GM21717 (cell line): ENCODE measurements around the gene B3GALNT2.
"Not testable (repeated sequence)": the region's sequence is repeated elsewhere in the genome, so short reads cannot be mapped to it uniquely, and the experiment has no call there.

Experiments used
- ATAC-seq: cut with Tn5 transposase; IDR thresholded peaks from one replicate; pipeline ENCODE4 v1.9.1; 2021; ENCODE audit warnings: mild to moderate bottlenecking, moderate library complexity; ENCODE audit not compliant: unreplicated experiment

B3GALNT2 gene

DNA sequence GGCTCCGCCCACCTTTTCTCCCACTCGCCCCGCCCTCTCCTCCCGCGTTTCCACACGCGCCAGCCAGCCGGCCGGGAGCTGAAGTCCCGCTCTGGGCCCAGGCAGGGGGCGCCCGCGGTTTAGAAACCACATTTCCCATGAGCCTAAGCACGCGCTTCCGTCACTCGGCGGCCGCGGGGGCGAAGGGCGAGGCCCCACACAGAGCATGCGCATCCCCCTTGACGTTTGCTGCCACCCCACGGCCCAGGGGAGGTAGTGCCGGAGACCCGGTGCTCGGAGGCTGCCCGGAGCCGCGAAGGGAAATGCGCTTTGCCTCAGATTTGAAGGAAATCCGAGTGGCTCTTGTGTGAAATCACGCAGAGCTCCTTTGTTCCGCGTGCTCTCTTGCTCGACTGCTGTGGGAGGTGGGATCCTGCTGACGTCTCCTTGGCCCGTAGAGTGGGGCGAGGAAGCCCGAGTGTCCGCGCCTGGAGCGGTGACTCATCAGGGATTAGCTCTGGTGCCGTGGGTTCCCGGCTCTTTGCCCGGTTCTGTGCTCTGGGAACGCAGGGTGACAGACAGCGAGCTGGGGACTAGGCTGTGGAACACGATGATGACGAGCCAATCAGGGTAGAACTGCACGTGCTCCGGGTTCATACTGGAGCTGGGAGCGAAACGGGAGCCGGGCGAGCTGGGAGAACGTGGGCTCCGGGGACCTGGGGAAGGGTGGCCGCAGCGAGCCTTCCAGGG, 406 bp upstream of the B3GALNT2 start:
- peak; percentile 77 for ATAC-seq

DNA sequence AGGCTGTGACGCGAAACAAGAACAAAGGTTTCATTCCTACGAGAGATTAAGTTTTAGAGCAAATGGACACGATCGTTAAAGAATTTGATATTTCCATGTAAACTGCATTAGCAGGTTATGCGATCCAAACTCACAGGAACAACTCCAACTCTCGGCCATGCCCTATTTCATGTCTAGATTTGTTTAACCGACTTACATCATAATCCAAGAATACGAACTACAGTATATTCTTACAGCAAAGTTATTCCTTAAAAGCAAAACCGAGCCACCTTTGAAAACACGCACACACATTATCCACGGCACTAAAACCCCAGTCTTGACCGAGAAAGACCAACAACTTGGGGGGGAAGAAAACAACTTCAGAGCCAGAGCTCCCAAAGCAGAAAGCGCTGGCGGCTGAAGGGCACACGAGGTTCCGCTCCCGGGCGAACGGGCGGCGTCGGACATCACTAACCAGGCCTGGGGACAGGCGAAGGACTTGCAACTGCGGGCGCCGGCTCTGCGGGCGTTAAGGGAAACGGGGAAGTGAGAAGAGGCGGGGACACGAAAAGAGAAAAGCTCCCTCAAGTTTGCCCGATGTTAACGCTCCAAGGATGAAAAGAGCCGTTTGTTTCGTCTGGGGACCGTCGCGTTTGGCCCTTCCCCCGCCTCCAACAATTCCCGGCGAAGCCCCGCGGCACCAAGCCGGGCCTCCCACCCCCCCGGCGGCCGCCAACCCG, 690 bp downstream of the B3GALNT2 start:
- ATAC-seq: peak; percentile 16

DNA sequence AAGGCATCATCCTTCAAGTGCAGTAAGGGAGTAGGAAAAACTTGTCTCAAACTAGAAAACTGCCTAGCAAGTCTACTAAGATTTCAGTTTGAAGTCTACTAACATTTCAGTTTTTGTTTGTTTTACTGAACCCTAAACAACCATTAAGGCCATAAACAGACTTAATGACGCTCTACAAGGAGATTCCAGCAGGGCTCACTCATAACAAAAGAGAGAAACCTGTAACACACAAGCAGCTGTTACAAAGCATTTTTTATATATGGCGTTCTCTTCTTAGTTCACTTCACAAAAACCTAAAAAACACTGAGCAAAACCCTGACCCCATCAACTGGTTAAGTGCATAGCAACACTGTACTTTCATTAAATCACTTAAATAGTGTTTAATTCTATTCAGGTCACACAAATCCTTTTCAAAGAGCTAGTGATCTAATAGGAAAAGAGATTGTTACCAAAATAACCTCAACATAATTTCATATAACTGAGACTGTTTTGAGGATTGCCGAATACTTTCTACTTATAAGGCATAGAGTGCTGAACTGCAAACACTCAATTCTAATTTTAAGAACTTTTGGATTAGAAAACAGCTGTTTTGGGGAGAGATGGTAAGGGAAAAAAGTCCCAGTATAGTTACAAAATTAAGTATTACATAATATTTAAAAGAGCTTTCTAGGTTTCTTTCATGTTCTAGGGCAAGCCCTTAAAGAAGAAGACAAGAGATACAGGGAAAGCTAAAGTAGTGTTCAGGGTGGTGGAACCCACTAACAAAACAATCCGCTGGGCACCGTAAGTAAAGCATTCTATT, 1.4 kb downstream of the B3GALNT2 start:
- ATAC-seq: no peak

DNA sequence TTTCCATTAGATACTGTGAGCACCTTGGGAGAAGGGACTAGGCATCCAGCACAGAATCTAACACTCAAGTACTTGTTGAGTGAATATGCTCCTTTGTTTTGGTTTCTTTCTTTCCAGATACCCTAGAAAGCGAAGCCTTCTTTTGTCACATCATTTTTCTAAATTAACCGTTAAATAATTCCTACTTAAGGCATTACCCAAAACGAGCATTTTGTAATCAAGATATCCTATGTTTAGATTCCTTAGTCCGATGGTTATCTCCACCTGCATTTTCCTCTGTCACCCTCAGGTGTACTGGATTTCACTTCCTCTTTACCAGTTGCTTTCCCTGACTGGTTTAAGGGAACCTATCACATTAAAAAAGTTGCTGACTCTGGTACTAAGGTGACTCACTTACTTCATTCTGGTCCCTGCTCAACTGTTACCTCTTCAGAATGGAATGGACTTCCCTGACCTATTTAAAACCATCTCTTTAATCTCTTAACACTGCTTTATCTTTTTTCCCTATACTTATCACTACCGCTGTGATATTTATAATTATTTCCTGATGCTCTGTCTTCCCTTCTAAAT, 3.2 kb downstream of the B3GALNT2 start:
- ATAC-seq: no peak

DNA sequence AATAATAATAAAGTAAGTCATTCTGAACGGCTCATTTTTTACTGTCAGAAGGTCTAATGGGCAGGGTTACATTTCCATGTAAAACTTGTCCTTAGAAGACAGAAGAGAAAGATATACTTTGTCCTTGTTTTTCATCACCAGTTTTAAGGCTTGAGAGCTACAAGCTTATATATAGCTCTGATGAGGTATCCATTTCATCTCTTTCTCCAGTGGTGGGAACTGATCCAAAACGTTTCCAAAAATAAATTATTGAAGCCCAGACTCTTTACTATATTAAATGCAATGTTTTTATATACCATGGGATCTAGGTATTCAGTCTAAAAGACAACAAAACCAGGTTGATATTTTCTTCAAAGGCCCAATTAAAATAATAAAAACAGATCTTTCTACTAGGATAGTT, 8.7 kb downstream of the B3GALNT2 start:
- no peak for ATAC-seq

DNA sequence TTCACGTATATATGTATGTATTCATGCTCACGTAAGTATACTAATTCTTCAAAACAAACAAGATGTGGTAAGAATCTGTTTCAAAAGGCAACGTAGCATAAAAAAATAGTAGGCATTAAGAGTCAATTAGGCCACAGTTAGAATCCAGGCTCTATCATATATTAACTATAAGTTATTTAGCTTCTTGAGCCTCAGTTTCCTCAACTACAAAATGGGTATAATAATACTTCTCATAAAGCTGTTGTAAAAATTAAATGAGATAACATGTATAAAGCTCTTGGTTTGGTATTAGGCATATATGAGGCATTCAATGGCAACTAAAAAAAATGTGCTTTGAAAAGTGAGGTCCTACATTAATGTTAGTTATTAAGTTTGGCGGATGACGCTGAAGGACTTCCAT, 9.2 kb downstream of the B3GALNT2 start:
- no peak for ATAC-seq

DNA sequence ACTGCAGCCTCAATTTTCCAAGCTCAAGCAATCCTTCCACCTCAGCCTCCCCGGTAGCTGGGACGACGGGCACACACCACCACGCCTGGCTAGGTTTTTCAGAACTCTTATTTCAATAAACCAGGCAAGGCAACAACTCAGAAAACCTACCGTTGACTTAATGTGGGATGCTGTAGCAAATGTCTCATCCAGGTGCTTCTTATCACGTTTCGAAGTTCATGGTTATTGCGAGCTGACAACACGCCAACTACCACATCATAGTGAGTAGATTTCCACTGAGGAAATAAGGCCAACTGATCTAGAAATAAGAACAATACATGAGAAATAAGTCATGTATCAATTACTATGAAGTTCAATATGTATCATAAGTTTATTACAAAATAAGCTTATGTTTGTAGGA, 9.7 kb downstream of the B3GALNT2 start:
- no peak for ATAC-seq

DNA sequence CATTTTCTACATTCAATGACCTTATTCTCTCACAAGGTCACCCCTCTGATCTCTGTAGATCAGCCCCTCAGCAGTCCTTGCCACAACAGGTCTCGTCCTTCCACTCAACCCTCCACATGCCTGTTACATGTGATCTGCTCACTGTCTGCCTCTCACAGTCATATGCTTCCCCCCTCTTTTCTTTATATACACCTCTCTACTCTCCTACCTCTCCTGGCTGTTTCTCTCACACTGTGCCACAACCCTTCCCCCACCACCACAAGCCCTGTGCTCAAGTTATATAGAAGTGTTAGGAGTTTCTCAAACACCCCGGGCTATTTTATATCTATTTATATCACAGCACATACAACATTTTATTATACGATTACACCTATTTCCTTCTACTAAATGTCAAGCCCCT, 12.6 kb downstream of the B3GALNT2 start:
- no peak for ATAC-seq

DNA sequence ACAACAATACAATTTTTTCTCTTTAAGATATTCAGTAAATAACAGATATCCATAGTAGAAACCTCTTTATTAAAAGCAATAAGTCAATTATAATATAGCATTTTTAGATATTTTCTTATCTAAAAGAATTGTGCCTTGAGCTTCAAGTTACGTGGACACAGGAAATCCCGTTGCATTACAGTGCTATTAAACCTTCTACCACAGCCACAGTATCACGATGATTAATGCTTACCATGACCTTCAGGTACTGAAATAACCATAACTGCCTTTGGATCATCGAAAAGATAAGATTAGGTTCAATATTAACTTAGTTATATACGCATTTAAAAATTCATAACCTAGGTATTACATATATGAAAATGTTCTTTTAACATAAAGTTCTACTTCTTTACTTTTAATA, 17.9 kb downstream of the B3GALNT2 start:
- no peak for ATAC-seq

DNA sequence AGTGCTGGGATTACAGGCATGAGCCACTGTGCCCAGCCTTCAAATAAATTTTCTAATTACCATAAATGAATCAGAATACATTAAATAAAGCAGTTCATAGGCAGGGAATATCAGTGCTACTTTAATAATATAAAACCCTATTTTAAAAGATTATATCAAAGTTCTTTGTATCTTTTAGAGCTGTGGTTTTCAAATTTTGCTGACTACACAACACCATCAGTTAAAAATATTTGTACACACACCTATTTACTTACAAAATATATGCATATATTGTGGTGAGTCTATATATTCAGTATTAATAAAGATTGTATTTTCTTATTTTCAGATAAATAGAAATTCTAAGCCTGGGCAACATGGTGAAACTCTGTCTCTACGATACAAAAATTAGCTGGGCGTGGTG, 18.7 kb downstream of the B3GALNT2 start:
- no peak for ATAC-seq

DNA sequence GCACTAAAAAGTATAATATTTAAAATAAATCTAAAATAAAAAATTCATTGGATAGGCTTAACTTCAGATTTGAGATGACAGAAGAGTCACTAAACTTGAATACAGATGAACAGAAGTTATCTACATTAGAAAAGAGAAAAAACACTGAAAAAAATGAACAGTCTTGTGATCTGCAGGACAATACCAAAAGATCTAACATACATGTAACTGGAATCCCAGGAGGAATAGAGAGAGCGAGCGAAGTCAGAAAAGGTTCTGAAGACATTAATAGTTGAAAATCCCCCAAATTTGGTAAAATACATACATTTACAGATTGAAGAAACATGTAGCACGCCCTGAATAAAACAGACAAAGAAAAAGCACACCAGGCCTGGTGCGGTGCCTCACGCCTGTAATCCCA, 21.2 kb downstream of the B3GALNT2 start:
- ATAC-seq: no peak

DNA sequence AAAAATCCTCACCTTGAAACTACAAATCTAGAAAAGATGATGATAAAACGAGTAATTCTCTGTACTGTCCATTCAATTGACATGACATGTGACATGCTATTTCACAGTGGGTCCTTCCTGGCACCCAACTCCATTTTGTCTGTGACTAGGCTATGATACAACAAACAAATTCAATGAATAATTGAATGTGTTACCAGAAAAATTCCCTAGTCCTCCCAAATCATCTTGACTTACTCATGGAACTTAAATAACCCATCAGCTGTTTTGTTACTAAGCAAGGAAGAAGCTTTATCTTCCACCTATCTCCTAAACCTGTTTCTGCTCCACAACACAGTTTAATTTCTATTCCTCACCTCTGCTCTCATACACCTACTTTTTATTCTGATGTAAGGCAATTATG, 30.4 kb downstream of the B3GALNT2 start:
- ATAC-seq: no peak

DNA sequence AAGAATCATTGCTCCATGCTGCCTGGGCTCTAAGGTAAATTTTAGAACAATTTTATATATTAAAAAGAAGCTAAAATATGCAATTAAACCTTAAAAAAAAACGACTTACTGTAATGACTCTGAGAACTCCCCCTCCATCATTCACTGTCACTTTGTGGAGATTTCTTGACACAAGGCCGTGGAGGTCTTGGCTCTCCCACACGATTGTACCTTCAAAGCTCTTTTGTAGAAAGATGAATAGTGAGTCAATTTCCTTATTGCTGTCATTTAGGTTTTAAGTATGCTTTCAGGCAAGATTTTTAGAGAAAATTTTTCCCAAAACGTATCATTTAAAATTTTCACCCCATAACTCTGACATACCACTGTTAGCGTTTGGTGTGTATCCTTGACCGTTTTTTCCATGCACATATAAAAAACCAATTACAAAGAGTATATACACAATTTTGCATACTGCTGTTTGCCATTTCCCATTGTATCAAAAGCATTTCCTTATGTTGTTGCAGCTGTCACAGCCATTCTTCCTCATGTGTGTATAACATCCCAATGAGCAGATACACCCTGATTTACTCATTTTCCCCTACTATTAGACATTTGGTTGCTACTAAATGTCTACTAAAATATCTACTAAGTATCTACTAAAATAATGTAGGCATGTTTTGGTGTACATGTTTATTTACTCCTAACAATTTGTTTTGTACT, 33.4 kb downstream of the B3GALNT2 start:
- ATAC-seq: no peak

DNA sequence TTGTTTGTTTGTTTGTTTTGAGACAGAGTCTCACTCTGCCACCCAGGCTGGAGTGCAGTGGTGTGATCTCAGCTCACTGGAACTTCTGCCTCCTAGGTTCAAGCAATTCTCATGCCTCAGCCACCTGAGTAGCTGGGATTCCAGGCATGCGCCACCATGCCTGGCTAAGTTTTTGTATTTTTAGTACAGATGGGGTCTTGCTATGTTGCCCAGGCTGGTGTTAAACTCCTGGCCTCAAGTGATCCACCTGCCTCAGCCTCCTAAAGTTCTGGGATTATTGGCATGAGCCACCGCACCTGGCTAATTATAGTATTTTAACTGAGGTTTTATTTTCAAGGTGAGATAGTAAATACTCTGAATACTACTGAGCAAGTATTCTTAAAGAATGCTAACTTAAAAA, 34.4 kb downstream of the B3GALNT2 start:
- ATAC-seq: not testable (repeated sequence)

DNA sequence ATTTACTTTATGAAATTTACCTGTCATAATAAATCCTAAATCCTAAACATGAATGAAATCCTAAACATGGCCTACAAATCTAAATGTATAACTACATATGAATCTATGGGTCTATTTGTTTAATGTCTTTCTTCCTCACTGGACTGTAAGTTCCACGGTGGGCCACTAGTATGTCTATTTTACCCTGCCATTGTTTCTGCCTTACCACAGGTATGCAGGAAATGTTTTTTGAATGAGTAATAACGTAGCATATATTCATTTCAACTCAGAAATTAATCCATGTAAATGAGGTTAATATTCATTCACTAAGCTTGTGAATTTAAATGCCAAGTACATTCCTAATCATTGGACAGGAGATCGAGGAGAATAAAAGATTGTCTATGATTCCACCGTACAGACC, 35.3 kb downstream of the B3GALNT2 start:
- no peak for ATAC-seq

DNA sequence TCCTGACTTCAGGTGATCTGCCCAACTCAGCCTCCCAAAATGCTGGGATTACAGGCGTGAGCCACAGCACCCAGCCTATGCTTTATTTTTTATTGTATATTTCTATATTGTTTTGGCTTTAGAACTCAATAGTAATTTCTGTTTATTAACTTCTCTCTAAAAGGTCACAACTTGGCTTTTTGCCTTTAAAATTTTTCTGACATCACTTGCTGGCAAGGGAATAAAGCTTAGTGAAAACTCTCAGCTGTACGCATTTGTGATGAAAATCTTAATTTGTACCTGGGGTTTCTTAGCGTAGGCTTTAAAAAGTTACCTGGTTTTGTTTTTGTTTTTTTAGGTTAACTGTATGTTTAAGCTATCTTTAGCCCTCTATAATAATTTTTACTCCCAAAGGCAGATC, 36.2 kb downstream of the B3GALNT2 start:
- ATAC-seq: no peak

DNA sequence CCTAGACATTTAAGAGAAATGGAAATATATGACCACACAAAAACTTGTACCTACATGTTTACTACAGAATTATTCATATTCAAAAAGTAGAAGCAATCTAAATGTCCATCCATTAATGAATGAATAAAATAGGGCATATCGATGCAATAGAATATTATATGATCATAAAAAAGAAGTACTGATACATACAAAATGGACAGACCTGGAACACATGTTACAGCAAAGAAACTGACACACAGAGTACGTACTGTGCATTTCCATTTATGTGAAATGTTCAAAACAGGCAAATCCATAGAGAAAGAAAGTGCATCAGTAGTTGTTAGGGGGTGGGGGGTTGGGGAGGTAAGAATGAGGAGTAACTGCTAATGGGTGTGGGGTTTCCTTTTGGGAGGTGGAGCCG, 39.2 kb downstream of the B3GALNT2 start:
- ATAC-seq: no peak

DNA sequence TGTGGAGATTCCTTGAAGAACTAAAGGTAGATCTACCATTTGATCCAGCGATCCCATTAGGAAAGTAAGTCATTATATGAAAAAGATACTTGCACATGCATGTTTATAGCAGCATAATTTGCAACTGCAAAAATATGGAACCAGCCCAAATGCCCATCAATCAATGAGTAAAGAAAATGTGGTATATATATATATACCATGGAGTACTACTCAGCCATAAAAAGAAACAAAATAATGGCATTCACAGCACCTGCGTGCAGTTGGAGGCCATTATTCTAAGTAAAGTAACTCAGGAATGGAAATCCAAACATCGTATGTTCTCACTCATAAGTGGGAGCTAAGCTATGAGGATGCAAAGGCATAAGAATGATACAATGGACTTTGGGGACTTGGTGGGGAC, 41.4 kb downstream of the B3GALNT2 start:
- not testable (repeated sequence) for ATAC-seq

DNA sequence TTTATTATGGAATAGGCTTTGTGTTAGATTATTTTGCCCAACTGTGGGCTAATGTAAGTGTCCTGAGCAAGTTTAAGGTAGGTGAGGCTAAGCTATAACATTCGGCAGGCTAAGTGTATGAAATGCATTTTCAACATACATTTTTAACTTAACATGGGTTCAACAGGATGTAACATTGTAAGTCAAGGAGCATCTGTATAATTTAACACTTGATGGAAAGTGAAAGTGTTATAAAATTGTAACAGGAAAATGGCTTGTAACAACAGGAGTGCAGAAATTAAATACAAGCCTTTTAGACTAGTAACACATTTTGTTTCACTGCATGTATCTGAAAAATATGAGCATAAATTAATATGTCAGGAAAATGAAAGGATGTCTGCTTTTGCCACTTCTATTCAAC, 42.3 kb downstream of the B3GALNT2 start:
- ATAC-seq: no peak

DNA sequence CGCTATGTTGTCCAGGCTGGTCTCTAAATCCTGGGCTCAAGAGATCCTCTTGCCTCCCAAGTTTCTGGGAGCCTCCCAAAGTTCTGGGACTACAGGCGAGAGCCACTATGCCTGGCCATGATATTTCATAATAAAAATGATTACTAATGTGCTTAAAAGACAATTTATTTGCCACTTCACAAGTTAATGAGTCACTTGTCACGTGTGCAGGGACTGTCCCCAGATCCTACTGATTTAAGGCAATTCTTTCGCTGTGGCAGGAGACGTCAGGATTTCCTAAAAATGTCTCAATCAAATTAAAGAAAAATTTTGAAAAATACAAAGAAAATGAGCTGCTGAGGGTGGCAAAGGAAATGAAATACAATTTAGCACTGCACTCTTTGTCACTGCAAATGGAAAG, 43.5 kb downstream of the B3GALNT2 start:
- ATAC-seq: no peak

DNA sequence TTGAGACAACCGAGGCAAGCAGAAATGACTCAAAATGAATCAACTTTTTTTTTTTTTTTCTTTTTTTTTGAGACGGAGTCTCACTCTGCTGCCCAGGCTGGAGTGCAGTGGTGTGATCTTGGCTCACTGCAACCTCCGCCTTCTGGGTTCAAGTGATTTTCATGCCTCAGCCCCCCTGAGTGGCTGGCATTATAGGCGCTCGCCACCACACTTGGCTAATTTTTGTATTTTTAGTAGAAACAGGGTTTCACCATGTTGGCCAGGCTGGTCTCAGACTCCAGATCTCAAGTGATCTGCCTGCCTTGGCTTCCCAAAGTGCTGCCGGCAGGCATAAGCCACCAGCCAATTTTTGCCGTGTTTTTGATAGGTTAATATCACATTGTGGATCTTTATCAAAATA, 46.4 kb downstream of the B3GALNT2 start:
- ATAC-seq: not testable (repeated sequence)
